ENCODE measurements around the gene KCNE3.

Gene KCNE3

DNA sequence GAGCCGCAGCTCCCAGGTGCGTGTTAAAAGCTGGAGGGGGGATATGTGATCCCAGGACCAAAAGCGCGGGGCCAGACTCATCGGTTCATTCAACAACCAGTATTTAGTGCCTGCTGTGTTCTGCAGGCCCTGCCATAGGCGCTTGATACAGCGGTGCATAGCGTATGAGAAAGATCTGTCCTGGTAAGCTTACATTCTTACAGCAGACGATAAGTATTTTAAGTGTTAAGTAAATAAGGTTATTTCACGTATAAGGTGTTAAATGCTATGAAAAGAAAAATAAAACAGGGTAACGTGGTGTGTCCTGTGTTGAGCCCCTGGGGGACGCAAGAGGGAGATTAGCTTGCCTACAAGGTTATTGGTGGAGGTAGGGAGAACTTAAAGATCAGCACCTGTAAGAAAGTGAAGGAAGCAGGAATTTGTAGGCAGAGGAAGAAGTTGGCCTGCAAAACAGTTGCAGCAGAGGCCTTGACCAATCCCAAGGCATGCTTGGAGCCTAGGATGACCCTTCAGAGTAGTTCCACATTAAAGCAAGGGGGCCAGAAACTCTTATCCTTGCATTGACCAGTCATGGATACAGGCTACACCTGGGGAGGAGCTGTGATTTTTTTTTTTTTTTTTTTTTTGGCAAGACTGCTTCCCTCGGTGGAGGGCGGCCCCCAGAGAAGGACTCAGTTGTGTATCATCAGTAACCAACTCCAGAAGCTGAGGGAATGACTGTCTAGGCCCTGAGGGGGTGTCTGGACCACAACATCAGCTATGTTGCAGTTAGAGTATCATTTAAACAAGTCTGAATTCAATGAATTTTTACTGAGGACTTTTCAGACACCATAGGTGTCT lies 26.7 kb upstream of the KCNE3 start:
- DNase-seq (ENCODE audit: low read depth) = no peak
- H3K4me3 ChIP-seq (ENCODE audit: low read depth, low read length) = peak overlapping the region; percentile 78
- TF ChIP-seq, protein P1, sequence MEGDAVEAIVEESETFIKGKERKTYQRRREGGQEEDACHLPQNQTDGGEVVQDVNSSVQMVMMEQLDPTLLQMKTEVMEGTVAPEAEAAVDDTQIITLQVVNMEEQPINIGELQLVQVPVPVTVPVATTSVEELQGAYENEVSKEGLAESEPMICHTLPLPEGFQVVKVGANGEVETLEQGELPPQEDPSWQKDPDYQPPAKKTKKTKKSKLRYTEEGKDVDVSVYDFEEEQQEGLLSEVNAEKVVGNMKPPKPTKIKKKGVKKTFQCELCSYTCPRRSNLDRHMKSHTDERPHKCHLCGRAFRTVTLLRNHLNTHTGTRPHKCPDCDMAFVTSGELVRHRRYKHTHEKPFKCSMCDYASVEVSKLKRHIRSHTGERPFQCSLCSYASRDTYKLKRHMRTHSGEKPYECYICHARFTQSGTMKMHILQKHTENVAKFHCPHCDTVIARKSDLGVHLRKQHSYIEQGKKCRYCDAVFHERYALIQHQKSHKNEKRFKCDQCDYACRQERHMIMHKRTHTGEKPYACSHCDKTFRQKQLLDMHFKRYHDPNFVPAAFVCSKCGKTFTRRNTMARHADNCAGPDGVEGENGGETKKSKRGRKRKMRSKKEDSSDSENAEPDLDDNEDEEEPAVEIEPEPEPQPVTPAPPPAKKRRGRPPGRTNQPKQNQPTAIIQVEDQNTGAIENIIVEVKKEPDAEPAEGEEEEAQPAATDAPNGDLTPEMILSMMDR (conservative IDR thresholded peaks at IDR 0.05; ENCODE audit: low read depth, low read length) = no peak

DNA sequence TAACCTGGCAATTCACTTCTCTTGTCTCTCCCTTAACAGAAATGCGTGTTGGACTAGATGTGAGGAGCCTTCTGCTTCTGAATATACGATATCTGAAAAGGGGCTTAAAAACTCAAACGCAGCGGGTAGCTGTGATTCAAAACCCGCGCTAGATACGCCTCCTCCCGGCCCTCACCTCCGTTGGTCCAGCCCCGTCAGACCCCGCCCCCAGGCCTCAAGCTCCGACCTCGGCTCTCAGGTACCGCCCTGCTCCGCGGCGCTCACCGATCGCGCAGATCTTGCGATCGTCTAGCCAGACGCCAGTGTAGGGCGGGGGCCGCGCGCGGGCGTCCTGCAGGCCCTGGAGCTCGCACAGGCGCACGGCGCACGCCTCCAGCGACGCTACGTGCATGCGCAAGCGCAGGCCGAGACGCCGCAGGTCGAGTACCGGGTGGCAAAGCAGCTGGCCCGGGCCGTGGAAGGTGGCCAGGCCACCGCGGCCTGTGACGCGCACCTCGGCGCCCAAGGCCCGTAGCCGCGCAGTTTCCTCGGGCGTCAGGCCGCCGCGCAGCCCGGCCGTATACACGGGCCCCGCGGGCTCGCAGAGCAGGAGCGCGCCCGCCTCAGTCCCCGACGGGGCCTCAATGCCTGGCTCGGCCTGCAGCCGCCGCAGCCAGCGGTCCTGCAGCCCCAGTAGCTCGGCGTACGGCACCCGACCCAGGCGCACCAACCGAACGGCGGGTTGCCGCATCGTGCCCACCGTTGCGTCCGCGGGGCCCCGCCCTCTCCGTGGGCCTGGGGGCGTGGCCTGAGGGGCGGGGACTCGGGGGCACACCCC lies 25.8 kb upstream of the KCNE3 start, which contains the start of gene LIPT2:
TSS of gene LIPT2 (minus strand) at position 751 of the 817 bp plus-strand sequence. CDS start at position 730, 21 bp downstream.
- peak within 1 kb of the TSS; percentile 78 for H3K4me3 ChIP-seq (ENCODE audit: low read depth, low read length)
- peak; percentile 99 for DNase-seq (ENCODE audit: low read depth)
- TF ChIP-seq, protein P1 (conservative IDR thresholded peaks at IDR 0.05; ENCODE audit: low read depth, low read length) = no peak

DNA sequence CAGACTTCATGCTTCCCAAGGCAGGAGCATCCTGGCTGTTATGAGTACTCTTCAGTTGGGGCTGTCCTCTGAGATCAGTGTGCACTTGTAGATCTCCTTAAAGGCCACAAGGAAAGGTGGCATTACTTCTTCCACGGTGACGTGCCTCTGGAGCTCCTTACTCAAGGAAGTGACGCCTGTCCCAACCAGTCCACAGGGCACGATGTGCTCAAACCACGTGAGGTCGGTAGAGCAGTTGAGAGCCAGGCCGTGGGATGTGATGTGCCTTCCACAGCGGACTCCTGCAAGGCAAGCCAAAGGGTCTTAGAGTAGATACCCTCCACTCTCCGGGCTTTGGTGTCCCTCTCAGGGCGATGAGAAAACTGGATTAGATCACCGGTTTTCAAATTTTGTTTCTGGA lies 24.7 kb upstream of the KCNE3 start:
- TF ChIP-seq, protein P1 (conservative IDR thresholded peaks at IDR 0.05; ENCODE audit: low read depth, low read length) = no peak
- DNase-seq (ENCODE audit: low read depth) = no peak
- no peak overlapping the region for H3K4me3 ChIP-seq (ENCODE audit: low read depth, low read length)

DNA sequence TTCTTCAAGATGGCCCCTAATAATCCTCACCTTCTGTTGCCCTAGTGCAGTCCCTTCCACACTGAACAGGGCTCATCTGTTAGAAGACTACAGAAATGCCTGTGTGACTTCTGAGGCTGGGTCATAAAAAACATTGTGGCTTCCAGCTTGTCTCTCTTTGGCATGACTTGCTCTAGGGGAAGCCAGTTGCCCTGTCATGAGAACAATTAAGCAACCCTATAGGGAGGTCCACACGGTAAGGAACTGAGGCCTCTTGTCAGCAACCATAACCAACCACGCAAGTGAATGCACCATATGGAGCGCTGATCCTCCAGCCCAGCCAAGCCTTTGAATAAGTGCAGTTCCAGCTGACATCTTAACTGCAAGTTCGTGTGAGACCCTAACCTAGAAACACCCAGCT lies 23.6 kb upstream of the KCNE3 start:
- no peak for DNase-seq (ENCODE audit: low read depth)
- TF ChIP-seq, protein P1 (conservative IDR thresholded peaks at IDR 0.05; ENCODE audit: low read depth, low read length) = no peak
- H3K4me3 ChIP-seq (ENCODE audit: low read depth, low read length) = no peak overlapping the region

DNA sequence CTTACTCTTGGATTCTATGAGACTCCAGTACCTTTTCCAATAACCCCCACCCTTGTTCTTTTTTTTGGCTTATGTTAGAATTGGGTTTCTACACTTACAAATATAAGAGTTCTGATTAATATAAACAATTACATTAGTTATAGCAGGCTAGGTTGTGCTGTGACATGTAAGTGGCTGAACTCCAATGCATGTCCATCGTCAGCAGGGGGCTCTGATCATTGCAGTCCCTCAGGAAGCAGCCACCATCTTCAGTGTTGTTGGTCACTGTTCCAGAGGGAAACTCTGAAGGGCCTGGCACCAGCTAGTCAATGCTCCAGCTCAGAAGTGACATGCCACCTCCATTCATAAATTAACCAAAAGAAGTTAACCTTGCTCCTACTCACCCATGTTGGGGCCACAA lies 20.5 kb upstream of the KCNE3 start:
- TF ChIP-seq, protein P1 (conservative IDR thresholded peaks at IDR 0.05; ENCODE audit: low read depth, low read length) = peak; percentile 26
- no peak for DNase-seq (ENCODE audit: low read depth)
- H3K4me3 ChIP-seq (ENCODE audit: low read depth, low read length) = no peak overlapping the region

DNA sequence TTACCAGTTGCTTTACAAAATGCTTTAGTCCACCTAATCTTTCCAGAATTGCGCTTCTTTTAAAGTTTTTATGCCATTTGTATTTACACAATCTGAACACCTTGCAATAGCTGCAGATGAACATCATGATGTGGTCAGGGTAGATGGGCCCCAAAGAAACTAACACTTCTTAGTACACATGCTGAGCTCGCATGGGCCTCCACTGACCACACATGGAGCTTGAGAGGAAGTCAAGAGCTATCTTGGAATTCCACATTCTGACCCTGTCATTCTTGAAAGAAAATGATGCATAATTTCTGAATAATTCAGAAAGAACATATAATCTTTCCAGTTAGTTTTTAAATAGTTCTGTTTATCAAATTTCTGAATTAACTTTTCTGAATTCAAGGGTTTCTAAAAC lies 18.5 kb upstream of the KCNE3 start:
- TF ChIP-seq, protein P1 (conservative IDR thresholded peaks at IDR 0.05; ENCODE audit: low read depth, low read length) = no peak
- no peak overlapping the region for H3K4me3 ChIP-seq (ENCODE audit: low read depth, low read length)
- DNase-seq (ENCODE audit: low read depth) = peak; percentile 54

All from choroid plexus epithelial cell (primary cell).